Aorta (tissue), 5 donors: ENCODE data around the gene CD160. TPM values are rescaled to one million over a fixed set of nuclear protein-coding genes. Genes with fewer than 3 reads are reported as not detected.

Experiments
- ATAC-seq: fragments of 200-7000 bp; cut with Tn5 transposase; one replicate; pipeline ENCODE4 v1.9.1; 2022; ENCODE audit warnings: moderate library complexity; ENCODE audit not compliant: low FRiP score
- DNase-seq, 2 donors: peaks; one replicate each; pipeline ENCODE4 v3.0.0-alpha.2; 2020
- H3K27ac ChIP-seq, 2 donors: one replicate each; pipeline ENCODE4 v1.5.1; 2013; ENCODE audit warnings: low read length in 2 of 2, mild to moderate bottlenecking in 2 of 2, moderate library complexity in 2 of 2, control low read depth in 1 of 2, inconsistent platforms in 1 of 2, low read depth in 1 of 2
- H3K27me3 ChIP-seq, 2 donors: one replicate each; pipeline ENCODE4 v1.6.1; 2013; ENCODE audit warnings: control low read depth in 1 of 2, low read length in 1 of 2, mild to moderate bottlenecking in 1 of 2, moderate library complexity in 1 of 2; ENCODE audit not compliant: insufficient read depth in 2 of 2, control insufficient read depth in 1 of 2
- H3K36me3 ChIP-seq, 2 donors: one replicate each; pipeline ENCODE4 v1.6.1; 2013; ENCODE audit warnings: control low read depth in 1 of 2, low read length in 1 of 2, mild to moderate bottlenecking in 1 of 2; ENCODE audit not compliant: insufficient read depth in 2 of 2, control insufficient read depth in 1 of 2
- H3K4me1 ChIP-seq, 2 donors: one replicate each; pipeline ENCODE4 v1.6.1; 2013; ENCODE audit warnings: low read length in 2 of 2, control low read depth in 1 of 2, mild to moderate bottlenecking in 1 of 2, moderate library complexity in 1 of 2; ENCODE audit not compliant: insufficient read depth in 2 of 2, control insufficient read depth in 1 of 2
- H3K4me3 ChIP-seq, 2 donors: one replicate each; pipeline ENCODE4 v1.5.1; 2013; ENCODE audit warnings: low read length in 2 of 2, control low read depth in 1 of 2, mild to moderate bottlenecking in 1 of 2
- H3K9me3 ChIP-seq: one replicate; pipeline ENCODE4 v1.6.1; 2013; ENCODE audit warnings: mild to moderate bottlenecking, low read length; ENCODE audit not compliant: control insufficient read depth
- WGBS, 2 donors: extraction: QIAGEN DNeasy Blood & Tissue Kit; methylation state at CpG; one replicate each; pipeline ENCODE4 v1.1.7; 2013; 5-methylcytosine and 5-hydroxymethylcytosine counted together
- intact Hi-C, 2 donors: fragments of 100-400 bp; cut with DNase I; formaldehyde crosslinking; loops; one replicate each; pipeline versions ENCODE4 v1.14.2 to v1.15.0; 2022
- polyA plus RNA-seq, 2 donors: library from polyadenylated mRNA; stranded (reverse); fragments of 200-250 nt; gene quantifications; one replicate each; pipeline ENCODE4 v1.2.3, GENCODE V29; 2013
- total RNA-seq, 2 donors: library from RNA; stranded (reverse); fragmentation: NEBNext Ultra II Directional; extraction: Animal tissue kit (Norgen Biotek cat#: 25700); gene quantifications; one replicate each; pipeline ENCODE4 v1.2.1, GENCODE V29; 2021
- donor health status: healthy with polysubstance abuse.
- donor health status: Bipolar disorder and iron deficiency.
- donor health status: DM: no; HTN: no; CAD: no.
- donor health status: DM: no; HTN: no; CAD: no.
- donor health status: DM: yes; HTN: yes; CAD: no.

Gene CD160
- total and polyA plus RNA-seq, 4 donors, result 0.30 to 1.0 TPM; not detected in 2

DNA sequence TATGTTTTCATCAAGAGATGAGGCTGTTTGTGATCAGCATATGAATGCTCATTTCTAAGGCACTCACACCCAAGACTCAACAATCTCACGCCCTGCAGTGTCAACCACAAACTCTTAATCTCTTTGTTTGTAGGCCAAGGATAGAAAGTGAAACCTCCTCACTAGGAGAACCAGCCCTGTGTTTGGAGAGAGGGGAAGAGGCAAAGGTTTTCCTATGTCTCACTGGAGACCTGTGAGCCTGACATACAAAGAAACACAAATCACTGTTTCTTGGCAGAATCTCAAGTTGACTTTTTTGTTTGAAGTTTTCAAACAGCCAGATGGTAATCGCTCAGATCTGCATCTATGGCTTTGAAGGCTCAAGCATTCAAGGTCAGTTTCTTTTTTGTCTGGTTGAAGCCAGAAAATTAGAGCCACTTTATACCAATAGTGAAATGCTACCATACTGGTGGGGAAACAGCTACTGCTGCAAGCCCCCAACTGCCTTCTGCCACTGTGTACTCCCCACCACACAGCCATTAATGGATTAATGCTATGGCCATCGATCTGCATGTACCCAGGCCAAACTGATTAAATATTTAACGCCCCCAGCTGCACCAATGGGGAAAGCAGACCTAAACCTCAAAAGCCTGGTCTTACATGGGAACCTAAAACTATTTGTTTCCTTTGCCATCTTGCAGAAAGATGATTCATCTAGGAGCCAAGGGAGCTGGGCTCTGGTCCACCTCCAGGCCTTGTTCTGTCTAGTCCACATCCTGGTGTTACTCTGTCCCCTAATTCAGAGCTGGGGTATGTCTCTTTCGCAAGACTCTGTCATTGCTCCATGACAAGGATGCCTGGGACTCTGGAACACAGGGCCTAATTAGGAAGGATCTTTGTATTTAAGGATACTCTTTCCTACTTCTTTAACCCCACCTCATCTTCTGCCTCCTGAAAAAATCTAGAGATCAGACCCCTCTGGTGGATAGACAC, 28.4 kb upstream of the CD160 start:
- peaks cover 0 to 2% of the 10 kb centered on the region in 2 donors for H3K27me3 ChIP-seq
- H3K4me3 ChIP-seq, result no peak overlapping the region
- WGBS, 2 donors, result 82 to 84% methylated on average over 5 of the region's 5 CpGs
- no peaks in the 10 kb centered on the region for H3K4me1 ChIP-seq
- no peaks in the 10 kb centered on the region for H3K9me3 ChIP-seq
- H3K27ac ChIP-seq, result no peak overlapping the region
- intact Hi-C loops, result no loop called here
- DNase-seq, result no peak
- ATAC-seq, result no peak
- no peaks in the 10 kb centered on the region for H3K36me3 ChIP-seq

DNA sequence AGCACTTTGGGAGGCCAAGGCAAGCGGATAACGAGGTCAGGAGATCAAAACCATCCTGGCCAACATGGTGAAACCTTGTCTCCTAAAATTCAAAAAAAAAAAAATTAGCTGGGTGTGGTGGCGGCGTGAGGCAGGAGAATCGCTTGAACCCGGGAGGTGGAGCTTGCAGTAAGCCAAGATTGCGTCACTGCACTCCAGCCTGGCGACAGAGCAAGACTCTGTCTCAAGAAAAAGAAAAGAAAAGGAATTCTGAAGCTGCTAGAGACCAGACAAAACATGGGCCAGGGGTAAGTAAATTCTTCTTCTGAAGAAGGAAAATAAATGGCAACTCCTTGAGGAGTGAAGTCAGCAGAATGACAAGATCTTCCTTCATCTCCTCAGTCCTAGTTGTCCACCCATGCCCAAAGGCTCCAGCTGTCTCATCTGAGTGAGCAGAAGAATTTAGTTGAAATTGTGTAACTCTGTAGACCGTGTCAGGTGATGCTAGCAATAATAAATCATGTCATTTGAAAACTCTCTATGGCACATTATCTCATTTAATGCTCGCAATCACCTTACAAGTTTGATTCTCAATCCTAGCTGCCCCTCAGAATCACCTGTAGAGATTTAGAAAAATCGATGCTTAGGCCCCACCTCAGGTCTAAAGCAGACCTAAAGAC, 26.4 kb upstream of the CD160 start:
- 94% methylated on average over 11 of the region's 11 CpGs for WGBS, 2 donors
- no peak for ATAC-seq
- H3K9me3 ChIP-seq, result no peaks in the 10 kb centered on the region
- no peak overlapping the region for H3K4me3 ChIP-seq
- H3K36me3 ChIP-seq, result no peaks in the 10 kb centered on the region
- intact Hi-C loops, result no loop called here
- no peaks in the 10 kb centered on the region for H3K4me1 ChIP-seq
- no peak for DNase-seq
- H3K27me3 ChIP-seq, result peaks cover 0 to 2% of the 10 kb centered on the region in 2 donors
- H3K27ac ChIP-seq, result no peak overlapping the region

DNA sequence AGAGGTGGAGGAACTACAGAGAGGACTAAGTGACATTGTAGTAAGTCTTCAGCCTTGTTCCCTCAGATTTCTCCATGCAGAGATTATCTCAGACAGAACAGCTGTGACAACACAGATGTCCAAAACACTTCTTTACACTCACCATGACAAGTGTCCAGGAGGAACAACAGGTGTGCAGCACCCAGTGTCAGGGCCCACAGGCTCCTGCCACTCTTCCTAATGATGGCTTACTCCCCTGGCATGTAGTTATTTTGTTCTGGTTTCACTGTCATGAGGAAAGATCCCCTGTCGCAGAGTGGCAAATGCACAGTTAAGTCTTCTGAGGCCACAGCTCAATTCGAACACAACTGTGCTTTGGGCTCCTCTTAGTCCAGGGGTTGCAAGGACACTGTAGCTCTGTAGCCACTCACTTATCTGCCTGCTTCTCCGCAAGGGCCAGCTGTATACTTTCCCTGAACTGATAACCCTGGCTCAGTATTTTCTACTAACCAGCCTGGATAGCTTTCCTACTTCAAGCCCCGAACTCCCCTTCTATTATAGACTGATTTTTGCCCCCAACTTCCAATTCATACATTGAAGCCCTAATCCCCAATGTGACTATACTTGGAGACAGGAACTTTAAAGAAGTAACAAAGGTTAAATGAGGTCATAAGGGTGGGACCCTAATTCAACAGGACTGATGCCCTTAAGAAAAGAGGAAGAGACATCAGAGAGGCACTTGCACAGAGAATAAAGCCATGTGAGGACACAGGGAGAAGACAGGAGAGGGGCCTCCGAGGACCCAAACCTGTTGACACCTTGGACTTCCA, 23.3 kb upstream of the CD160 start:
- Histone ChIP-seq H3K27ac (no peak overlapping the region), H3K4me3 (no peak overlapping the region), H3K4me1 (no peaks in the 10 kb centered on the region), H3K9me3 (no peaks in the 10 kb centered on the region), H3K27me3 (peaks cover 0 to 2% of the 10 kb centered on the region in 2 donors), H3K36me3 (no peaks in the 10 kb centered on the region)
- no peak for DNase-seq
- 77 to 81% methylated on average over 5 of the region's 5 CpGs for WGBS, 2 donors
- intact Hi-C loops, result no loop called here
- ATAC-seq, result no peak

GRCh38 chr1:145696630-145696960, 22.7 kb upstream of the CD160 start:
- Histone ChIP-seq H3K27ac (no peak overlapping the region), H3K4me1 (no peaks in the 10 kb centered on the region), H3K27me3 (peaks cover 0 to 2% of the 10 kb centered on the region in 2 donors), H3K9me3 (no peaks in the 10 kb centered on the region), H3K4me3 (no peak overlapping the region), H3K36me3 (no peaks in the 10 kb centered on the region)
- intact Hi-C loops, result no loop called here
- ATAC-seq (no peak), DNase-seq (no peak)
- 85 to 90% methylated on average over 3 of the region's 3 CpGs for WGBS, 2 donors

GRCh38 chr1:145701306-145701862, 17.9 kb upstream of the CD160 start:
- WGBS, 2 donors, result 56 to 58% methylated on average over 2 of the region's 2 CpGs
- no peaks in the 10 kb centered on the region for H3K36me3 ChIP-seq
- intact Hi-C loops, result no loop called here

DNA sequence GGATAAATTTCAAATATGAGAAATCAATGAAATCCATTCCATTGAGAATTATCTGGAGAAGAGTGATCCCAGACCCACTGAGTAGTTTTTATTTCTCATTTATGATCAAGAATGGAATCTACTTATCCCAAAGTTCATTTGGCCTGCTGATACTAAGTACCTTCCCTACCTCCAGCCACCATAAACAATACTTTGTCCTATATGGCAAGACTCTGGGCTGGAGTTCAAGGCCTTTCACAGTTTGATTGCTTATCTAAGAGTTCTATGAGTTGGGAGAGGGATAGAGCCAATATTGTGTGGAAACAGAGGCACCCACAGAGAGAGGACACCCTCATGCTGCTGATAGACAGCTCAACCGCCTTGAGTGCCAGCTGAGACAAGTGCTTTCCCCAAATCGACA, 17.2 kb upstream of the CD160 start:
- H3K27me3 ChIP-seq, result no peaks in the 10 kb centered on the region
- no peak overlapping the region for H3K4me3 ChIP-seq
- 77 to 96% methylated on average over 2 of the region's 2 CpGs for WGBS, 2 donors
- no peaks in the 10 kb centered on the region for H3K36me3 ChIP-seq
- H3K4me1 ChIP-seq, result no peaks in the 10 kb centered on the region
- ATAC-seq, result no peak
- no peak for DNase-seq
- no peaks in the 10 kb centered on the region for H3K9me3 ChIP-seq
- intact Hi-C loops, result no loop called here
- H3K27ac ChIP-seq, result no peak overlapping the region

More at GRCh38 chr1:145701306-145701862, 17.9 kb upstream of the CD160 start:
- DNase-seq (no peak), ATAC-seq (no peak)
- no peak overlapping the region for H3K27ac ChIP-seq
- no peaks in the 10 kb centered on the region for H3K9me3 ChIP-seq
- H3K4me1 ChIP-seq, result no peaks in the 10 kb centered on the region
- H3K27me3 ChIP-seq, result no peaks in the 10 kb centered on the region
- no peak overlapping the region for H3K4me3 ChIP-seq

DNA sequence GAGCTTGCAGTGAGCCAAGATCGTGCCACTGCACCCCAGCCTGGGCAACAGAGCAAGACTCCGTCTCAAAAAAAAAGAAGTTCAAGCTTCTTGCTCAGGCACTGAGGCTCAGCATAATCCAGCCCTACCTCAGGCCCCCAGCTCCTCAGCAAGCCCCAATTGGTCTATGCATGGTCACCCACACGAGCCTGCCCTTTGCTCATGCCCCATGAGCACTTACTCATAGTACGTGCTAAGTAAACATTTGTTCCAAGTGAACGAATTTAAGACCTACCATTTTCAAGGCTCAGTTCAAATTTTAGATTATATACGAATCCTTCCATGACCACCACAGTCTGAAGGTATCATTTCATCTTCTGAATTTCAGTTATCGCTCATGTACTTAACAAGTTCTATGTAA, 16.5 kb upstream of the CD160 start:
- DNase-seq, result no peak
- H3K9me3 ChIP-seq, result no peaks in the 10 kb centered on the region
- H3K4me3 ChIP-seq, result no peak overlapping the region
- 88 to 90% methylated on average over 7 of the region's 7 CpGs for WGBS, 2 donors
- intact Hi-C loops, result no loop called here
- H3K27ac ChIP-seq, result no peak overlapping the region
- no peaks in the 10 kb centered on the region for H3K27me3 ChIP-seq
- H3K4me1 ChIP-seq, result no peaks in the 10 kb centered on the region
- H3K36me3 ChIP-seq, result no peaks in the 10 kb centered on the region
- no peak for ATAC-seq

DNA sequence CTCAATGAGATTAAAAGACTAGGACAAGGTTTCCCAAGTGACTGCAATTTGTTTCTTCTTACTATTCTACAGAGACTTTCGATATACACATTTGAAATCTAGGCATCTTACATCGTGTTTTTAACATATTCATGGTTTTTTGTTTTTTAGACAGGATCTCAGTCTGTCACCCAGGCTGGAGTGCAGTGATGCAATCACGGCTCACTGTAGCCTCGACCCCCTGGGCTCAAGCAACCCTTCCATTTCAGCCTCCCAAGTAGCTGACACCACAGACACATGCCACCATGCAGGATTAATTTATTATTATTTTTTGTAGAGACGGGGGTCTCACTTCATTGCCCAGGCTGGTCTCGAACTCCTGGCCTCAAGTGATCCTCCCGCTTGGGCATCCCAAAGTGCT, 13.7 kb upstream of the CD160 start:
- Histone ChIP-seq H3K4me1 (no peaks in the 10 kb centered on the region), H3K4me3 (no peak overlapping the region), H3K27ac (no peak overlapping the region), H3K27me3 (no peaks in the 10 kb centered on the region), H3K36me3 (no peaks in the 10 kb centered on the region), H3K9me3 (no peaks in the 10 kb centered on the region)
- intact Hi-C loops, result no loop called here
- WGBS, 2 donors, result 88 to 93% methylated on average over 7 of the region's 7 CpGs
- ATAC-seq (no peak), DNase-seq (no peak)
